ENCODE data around the gene ADGRB3. TPM values are rescaled to one million over a fixed set of nuclear protein-coding genes. Genes with fewer than 3 reads are reported as not detected.
"Not testable (repeated sequence)": the region's sequence is repeated elsewhere in the genome, so short reads cannot be mapped to it uniquely, and the experiment has no call there.

The ADGRB3 gene
- total RNA-seq, 1 experiment from 2014 or later = 0.09 TPM

- Mint-ChIP-seq H3K4me3 (ENCODE audit: low read depth, unreplicated experiment) (no peak overlapping the region), H3K9me3 (ENCODE audit: low read depth, unreplicated experiment) (no peaks in the 10 kb centered on the region), H3K27ac (ENCODE audit: unreplicated experiment) (no peak overlapping the region), H3K27me3 (ENCODE audit: unreplicated experiment) (no peaks in the 10 kb centered on the region), H3K4me1 (ENCODE audit: low read depth, unreplicated experiment) (no peaks in the 10 kb centered on the region), H3K36me3 (ENCODE audit: insufficient read depth, unreplicated experiment) (no peaks in the 10 kb centered on the region)
- BruUV-seq (replicated peaks) = no TSS peak
- CTCF ChIA-PET = no interaction called here
- intact Hi-C loops (cut with micrococcal nuclease; ENCODE audit: unreplicated experiment) = no loop called here
- no peak for DNase-seq
- no peak for TF ChIP-seq CTCF (IDR thresholded peaks at IDR 0.05; ENCODE audit: unreplicated experiment)
These were observed 105.9 kb downstream of the ADGRB3 start for GRCh38 chr6:68740828-68741500.

GRCh38 chr6:68741501-68742386, 106.7 kb downstream of the ADGRB3 start:
- no peaks in the 10 kb centered on the region for H3K36me3 Mint-ChIP-seq (ENCODE audit: insufficient read depth, unreplicated experiment)
- H3K27me3 Mint-ChIP-seq (ENCODE audit: unreplicated experiment) = no peaks in the 10 kb centered on the region
- BruUV-seq (replicated peaks) = no TSS peak
- H3K9me3 Mint-ChIP-seq (ENCODE audit: low read depth, unreplicated experiment) = no peaks in the 10 kb centered on the region
- H3K4me1 Mint-ChIP-seq (ENCODE audit: low read depth, unreplicated experiment) = no peaks in the 10 kb centered on the region
- intact Hi-C loops (cut with micrococcal nuclease; ENCODE audit: unreplicated experiment) = no loop called here
- DNase-seq = no peak
- no peak overlapping the region for H3K27ac Mint-ChIP-seq (ENCODE audit: unreplicated experiment)
- no peak for TF ChIP-seq CTCF (IDR thresholded peaks at IDR 0.05; ENCODE audit: unreplicated experiment)
- no peak overlapping the region for H3K4me3 Mint-ChIP-seq (ENCODE audit: low read depth, unreplicated experiment)
- CTCF ChIA-PET = no interaction called here

- CTCF ChIA-PET = interaction anchor here (0.7 kb wide), 2 partner anchors 15 to 1962 kb away, joined by 3 read pairs; no protein-coding TSS in a partner anchor
- Mint-ChIP-seq H3K4me3 (ENCODE audit: low read depth, unreplicated experiment) (no peak overlapping the region), H3K9me3 (ENCODE audit: low read depth, unreplicated experiment) (no peaks in the 10 kb centered on the region), H3K36me3 (ENCODE audit: insufficient read depth, unreplicated experiment) (no peaks in the 10 kb centered on the region), H3K4me1 (ENCODE audit: low read depth, unreplicated experiment) (no peaks in the 10 kb centered on the region), H3K27me3 (ENCODE audit: unreplicated experiment) (no peaks in the 10 kb centered on the region), H3K27ac (ENCODE audit: unreplicated experiment) (no peak overlapping the region)
- no TSS peak for BruUV-seq (replicated peaks)
- intact Hi-C loops (cut with micrococcal nuclease; ENCODE audit: unreplicated experiment) = no loop called here
- TF ChIP-seq CTCF (IDR thresholded peaks at IDR 0.05; ENCODE audit: unreplicated experiment) = no peak
- no peak for DNase-seq
These were observed 108.0 kb downstream of the ADGRB3 start for GRCh38 chr6:68743099-68743498.

- H3K36me3 Mint-ChIP-seq (ENCODE audit: insufficient read depth, unreplicated experiment); CTCF ChIA-PET; H3K4me3 Mint-ChIP-seq (ENCODE audit: low read depth, unreplicated experiment); H3K27ac Mint-ChIP-seq (ENCODE audit: unreplicated experiment); DNase-seq; H3K9me3 Mint-ChIP-seq (ENCODE audit: low read depth, unreplicated experiment); BruUV-seq (replicated peaks); H3K27me3 Mint-ChIP-seq (ENCODE audit: unreplicated experiment); intact Hi-C loops (cut with micrococcal nuclease; ENCODE audit: unreplicated experiment); H3K4me1 Mint-ChIP-seq (ENCODE audit: low read depth, unreplicated experiment): not testable (repeated sequence)
These were observed 109.3 kb downstream of the ADGRB3 start for GRCh38 chr6:68744376-68744775.

Data from Calu3 (cell line).